Pulmonary artery endothelial cell (primary cell): ENCODE results near the gene TNFRSF4. TPM values are rescaled to one million over a fixed set of nuclear protein-coding genes. Genes with fewer than 3 reads are reported as not detected.

Experiments used
- DNase-seq: peaks from one replicate; pipeline ENCODE4 v3.0.0-alpha.2; 2011; ENCODE audit warnings: low read depth, low spot score
- total RNA-seq: library from RNA; depleted of rRNA; stranded (reverse); fragments of >200 nt; gene quantifications from 2 replicates; pipeline ENCODE4 v1.2.3, GENCODE V29; 2014

Gene TNFRSF4
- total RNA-seq, 1 donor from 2014 or later: 0.79 TPM

- no peak for DNase-seq
Measured at GRCh38 chr1:1219341-1219740, 5.4 kb upstream of the TNFRSF4 start.

GRCh38 chr1:1218524-1219200, 4.7 kb upstream of the TNFRSF4 start:
- no peak for DNase-seq

GRCh38 chr1:1217621-1218523, 3.9 kb upstream of the TNFRSF4 start:
- DNase-seq: no peak

GRCh38 chr1:1216770-1217620, 3.0 kb upstream of the TNFRSF4 start:
- DNase-seq: no peak

- no peak for DNase-seq
Measured at GRCh38 chr1:1215881-1216605, 2.1 kb upstream of the TNFRSF4 start.

GRCh38 chr1:1215080-1215676, 1.2 kb upstream of the TNFRSF4 start:
- no peak for DNase-seq

GRCh38 chr1:1212780-1213344, 1.1 kb downstream of the TNFRSF4 start:
- no peak for DNase-seq

GRCh38 chr1:1211541-1212441, 2.2 kb downstream of the TNFRSF4 start:
- no peak for DNase-seq

GRCh38 chr1:1210726-1211540, 3.0 kb downstream of the TNFRSF4 start:
- no peak for DNase-seq

GRCh38 chr1:1208713-1209433, 5.1 kb downstream of the TNFRSF4 start:
- no peak for DNase-seq

- no peak for DNase-seq
Measured at GRCh38 chr1:1207571-1207892, 6.4 kb downstream of the TNFRSF4 start.

GRCh38 chr1:1206966-1207531, 6.9 kb downstream of the TNFRSF4 start:
- no peak for DNase-seq

- no peak for DNase-seq
Measured at GRCh38 chr1:1206376-1206965, 7.5 kb downstream of the TNFRSF4 start, which contains the start of gene TNFRSF18. TSS of gene TNFRSF18 (minus strand) at chr1:1206592. CDS start at chr1:1206571, 21 bp downstream.

- no peak for DNase-seq
Measured at GRCh38 chr1:1205769-1206375, 8.1 kb downstream of the TNFRSF4 start.

GRCh38 chr1:1204998-1205768, 8.8 kb downstream of the TNFRSF4 start:
- DNase-seq: no peak

- DNase-seq: no peak
Measured at GRCh38 chr1:1204425-1204920, 9.5 kb downstream of the TNFRSF4 start.
